ENCODE results near the gene CTSW. TPM values are rescaled to one million over a fixed set of nuclear protein-coding genes. Genes with fewer than 3 reads are reported as not detected.
A peak's percentile ranks its signal among the peaks of the same experiment; 100 is the strongest.
"Not testable (repeated sequence)": the region's sequence is repeated elsewhere in the genome, so short reads cannot be mapped to it uniquely, and the experiment has no call there.

Gene CTSW
- 0.12 TPM for polyA plus RNA-seq (2013, experiment 1 of 2; ENCODE audit: insufficient read length)
- polyA plus RNA-seq (2013, experiment 2 of 2; ENCODE audit: insufficient read length) = not detected

DNA sequence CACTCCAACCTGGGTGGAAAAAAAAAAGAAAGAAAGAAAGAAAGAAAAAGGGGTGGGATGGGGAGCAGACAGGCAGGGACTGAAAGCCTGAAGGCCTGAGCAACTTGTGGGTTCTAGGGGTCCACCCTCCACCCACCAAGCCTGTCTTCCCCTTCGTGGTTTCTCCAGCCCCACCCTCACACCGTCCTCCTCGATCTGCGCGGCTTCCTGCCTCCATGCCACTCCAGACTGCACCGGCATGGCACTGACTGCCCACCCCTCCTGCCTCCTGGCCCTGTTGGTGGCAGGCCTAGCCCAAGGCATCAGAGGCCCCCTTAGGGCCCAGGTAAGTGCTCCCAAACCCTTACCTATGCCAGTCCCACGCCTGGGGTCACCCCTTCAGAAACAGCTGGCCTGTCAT is at the start of gene CTSW:
TSS of gene CTSW (plus strand) at position 221 of the 400 bp plus-strand sequence. CDS start at position 239, 18 bp downstream.
- DNase-seq = no peak

DNA sequence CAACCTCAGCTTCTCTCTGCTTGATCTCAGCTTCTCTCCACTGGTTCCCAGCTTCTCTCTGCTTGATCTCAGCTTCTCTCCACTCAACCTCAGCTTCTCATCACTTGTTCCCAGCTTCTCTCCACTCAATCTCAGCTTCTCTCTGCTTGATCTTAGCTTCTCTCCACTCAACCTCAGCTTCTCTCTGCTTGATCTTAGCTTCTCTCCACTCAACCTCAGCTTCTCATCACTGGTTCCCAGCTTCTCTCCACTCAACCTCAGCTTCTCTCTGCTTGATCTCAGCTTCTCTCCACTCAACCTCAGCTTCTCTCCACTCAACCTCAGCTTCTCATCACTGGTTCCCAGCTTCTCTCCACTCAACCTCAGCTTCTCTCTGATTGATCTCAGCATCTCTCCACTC is 47.4 kb upstream of the CTSW start:
- DNase-seq = not testable (repeated sequence)

GRCh38 chr11:65833297-65834030 is 46.2 kb upstream of the CTSW start, which contains the start of gene SNX32:
SNX32 (plus strand) TSS chr11:65833963; CDS start chr11:65834066, 103 bp downstream.
- peak; percentile 93 for DNase-seq

- no peak for DNase-seq
Measured at GRCh38 chr11:65834202-65834601, 45.4 kb upstream of the CTSW start.

- no peak for DNase-seq
Measured at GRCh38 chr11:65842144-65842543, 37.5 kb upstream of the CTSW start.

DNA sequence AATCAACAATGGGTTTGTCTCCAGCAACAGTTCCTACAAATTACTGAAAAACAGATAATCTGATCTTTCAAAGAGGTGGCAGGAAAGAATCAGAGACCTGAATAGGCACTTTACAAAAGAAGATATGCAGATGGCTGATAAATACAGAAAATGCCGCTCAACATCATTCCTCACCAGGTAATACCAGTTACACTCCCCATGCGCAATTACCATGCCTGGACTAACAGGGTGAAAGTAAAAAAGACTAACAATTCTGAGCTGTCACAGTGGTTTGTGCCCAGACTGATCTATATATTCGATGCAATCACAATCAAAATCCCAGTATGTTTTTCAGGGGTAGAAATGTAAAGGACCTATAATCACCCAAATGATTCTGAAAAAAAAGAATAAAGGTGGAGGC is 35.8 kb upstream of the CTSW start:
- no peak for DNase-seq

GRCh38 chr11:65844231-65844872 is 35.3 kb upstream of the CTSW start:
- DNase-seq = no peak

- no peak for DNase-seq
Measured at GRCh38 chr11:65847746-65848145, 31.9 kb upstream of the CTSW start.

GRCh38 chr11:65848693-65849092 is 30.9 kb upstream of the CTSW start:
- not testable (repeated sequence) for DNase-seq

DNA sequence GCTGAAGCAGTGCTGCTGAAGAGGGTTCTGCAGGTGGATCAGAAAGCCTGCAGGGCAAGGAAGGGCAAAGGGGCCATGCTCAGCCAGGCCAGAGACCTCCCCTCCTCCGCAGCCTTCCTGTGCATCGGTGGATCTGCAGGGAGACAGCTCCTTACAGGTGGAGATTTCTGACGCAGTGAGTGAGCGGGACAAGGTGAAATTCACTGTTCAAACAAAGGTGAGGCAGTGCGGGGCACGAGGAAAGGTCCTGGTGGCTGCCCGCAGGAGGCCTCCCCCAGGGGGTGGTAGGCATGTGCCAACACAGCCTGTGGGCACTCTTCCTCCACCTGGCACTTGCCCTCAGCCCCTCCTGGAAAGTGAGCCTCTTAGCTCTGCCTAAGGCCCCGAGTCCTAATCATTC is 30.3 kb upstream of the CTSW start:
- no peak for DNase-seq

DNA sequence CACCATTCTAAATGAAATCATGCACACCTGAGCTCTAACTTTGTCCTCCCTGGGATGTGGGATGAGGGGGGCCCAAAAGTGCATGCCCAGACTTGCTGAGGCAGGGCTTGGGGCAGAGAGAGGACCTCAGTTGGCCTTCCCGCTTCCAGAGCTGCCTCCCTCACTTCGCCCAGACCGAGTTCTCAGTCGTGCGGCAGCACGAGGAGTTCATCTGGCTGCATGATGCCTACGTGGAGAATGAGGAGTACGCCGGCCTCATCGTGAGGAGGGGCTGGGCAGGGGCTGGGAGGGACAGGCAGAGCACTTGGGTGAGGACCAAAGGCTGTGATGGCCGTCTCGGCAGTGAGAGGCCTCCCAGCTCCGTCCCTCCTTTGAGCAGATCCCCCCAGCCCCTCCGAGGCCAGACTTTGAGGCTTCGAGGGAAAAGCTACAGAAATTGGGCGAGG is 29.8 kb upstream of the CTSW start:
- no peak for DNase-seq

GRCh38 chr11:65850217-65851082 is 29.2 kb upstream of the CTSW start:
- no peak for DNase-seq

- no peak for DNase-seq
Measured at GRCh38 chr11:65851083-65851579, 28.5 kb upstream of the CTSW start.

DNA sequence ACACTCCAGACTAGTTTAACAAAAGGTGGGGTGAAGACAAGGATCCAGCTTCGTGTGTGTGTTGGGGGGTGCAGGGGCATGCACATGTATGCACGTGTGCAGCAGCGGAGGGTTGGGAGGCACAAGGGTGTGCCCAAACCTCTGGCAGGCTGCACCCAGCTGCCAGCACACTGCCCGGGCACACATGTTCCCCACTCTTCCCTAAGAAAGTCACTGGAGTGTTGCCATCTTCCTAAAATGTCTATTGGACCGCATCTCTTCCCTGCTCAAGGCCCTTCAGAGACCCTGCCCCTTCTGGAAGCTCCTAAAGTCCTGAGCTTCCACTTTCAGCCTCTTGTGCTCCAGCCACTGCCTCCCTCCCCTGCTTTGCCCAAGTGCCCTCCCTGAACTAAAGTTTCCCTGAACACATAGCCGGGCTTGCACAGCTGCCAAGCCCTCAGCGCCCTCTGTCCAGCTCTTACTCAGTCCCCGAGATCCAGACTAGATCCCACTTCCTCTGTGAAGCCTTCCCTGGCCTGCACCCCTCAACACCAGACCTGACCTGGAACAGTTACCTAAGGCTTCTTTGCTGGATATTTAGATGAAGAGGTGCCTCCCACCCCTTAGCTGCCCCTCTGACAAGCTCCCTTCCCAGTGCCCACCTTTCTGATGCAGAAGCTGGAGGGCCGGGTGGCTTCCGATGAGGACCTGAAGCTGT is 27.7 kb upstream of the CTSW start:
- DNase-seq = no peak

DNA sequence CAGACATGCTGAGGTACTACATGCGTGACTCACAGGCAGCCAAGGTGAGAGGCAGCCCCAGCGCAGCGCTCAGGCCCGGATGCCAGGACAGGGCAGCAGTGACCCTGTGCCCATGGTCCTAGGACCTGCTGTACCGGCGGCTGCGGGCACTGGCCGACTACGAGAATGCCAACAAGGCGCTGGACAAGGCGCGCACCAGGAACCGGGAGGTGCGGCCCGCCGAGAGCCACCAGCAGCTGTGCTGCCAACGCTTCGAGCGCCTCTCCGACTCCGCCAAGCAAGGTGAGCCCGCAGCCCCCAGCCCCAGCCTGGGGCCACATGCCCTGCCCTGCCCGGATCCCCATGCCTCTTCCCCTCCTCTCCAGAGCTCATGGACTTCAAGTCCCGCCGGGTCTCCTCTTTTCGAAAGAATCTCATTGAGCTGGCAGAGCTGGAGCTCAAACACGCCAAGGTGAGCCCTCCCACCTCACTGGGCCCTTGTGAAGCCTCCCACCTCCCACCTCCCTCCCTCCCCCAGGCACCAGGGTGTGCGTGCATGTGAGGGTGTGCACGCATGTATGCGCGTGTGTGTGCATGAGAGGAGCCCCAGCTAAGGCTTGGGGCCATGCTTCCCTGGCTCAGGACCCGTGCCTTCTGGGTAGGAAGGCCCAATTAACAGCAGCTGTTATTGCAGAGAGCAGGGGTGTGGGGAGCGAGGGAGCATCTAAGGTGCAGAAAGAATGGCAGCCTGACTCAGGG is 27.0 kb upstream of the CTSW start:
- no peak for DNase-seq

DNA sequence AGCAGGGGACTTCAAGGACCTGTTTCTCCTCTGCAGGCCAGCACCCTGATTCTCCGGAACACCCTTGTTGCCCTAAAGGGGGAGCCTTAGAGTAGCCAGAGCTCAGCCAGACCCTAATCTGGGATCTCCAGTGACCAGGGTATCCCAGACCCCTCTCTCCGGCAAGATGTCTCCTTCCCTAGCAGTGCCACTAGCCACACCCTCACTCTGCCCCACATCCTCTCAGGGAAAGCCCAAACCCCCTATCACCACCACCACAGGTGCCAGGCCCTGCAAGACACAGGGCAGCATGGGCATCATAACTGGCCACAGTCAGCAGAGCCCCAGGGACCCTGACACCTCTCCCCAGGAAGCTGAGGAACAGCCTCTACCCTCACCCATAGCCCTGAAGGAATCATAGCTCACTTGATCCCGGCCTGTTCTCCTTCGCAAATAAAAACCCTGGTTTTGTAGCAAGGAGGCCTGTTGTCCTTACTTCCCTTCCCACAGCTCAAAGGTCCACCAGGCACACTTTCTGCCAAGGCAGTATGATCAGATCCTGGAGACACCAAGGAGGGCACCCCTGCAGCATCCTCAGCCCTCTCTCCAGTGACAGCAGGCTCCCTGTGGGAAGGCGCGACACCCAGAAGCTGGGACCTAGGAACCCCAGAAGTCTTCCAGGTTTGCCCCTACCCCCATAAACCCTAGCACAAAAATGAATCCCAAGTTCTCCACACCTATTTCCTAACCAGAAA is 26.2 kb upstream of the CTSW start:
- DNase-seq = no peak

GRCh38 chr11:65854161-65854592 is 25.5 kb upstream of the CTSW start:
- no peak for DNase-seq

- no peak for DNase-seq
Measured at GRCh38 chr11:65854852-65855837, 24.5 kb upstream of the CTSW start.

GRCh38 chr11:65855927-65856363 is 23.7 kb upstream of the CTSW start:
- DNase-seq = no peak
